AG09319 (cell line): ENCODE data around the gene SCGB1C1.

Source experiments
- DNase-seq: peaks from one replicate; pipeline ENCODE4 v3.0.0-alpha.2; 2010; ENCODE audit warnings: low read depth; ENCODE audit errors: extremely low read depth
- CTCF ChIP-seq: IDR thresholded peaks from 2 replicates; pipeline ENCODE4 v1.5.1; 2011; ENCODE audit warnings: low read depth, mild to moderate bottlenecking, inconsistent platforms, low read length, moderate library complexity

Gene SCGB1C1

GRCh38 chr11:224424-224823 lies 31.5 kb downstream of the SCGB1C1 start:
- DNase-seq = no peak
- no peak for TF ChIP-seq CTCF

GRCh38 chr11:225734-226453 lies 33.0 kb downstream of the SCGB1C1 start:
- TF ChIP-seq CTCF = no peak
- no peak for DNase-seq

- TF ChIP-seq CTCF = no peak
- no peak for DNase-seq
These were observed 35.0 kb downstream of the SCGB1C1 start for GRCh38 chr11:227824-228379.

GRCh38 chr11:230431-230830 lies 37.6 kb downstream of the SCGB1C1 start:
- DNase-seq = no peak
- TF ChIP-seq CTCF = no peak

GRCh38 chr11:232783-233565 lies 40.1 kb downstream of the SCGB1C1 start:
- no peak for TF ChIP-seq CTCF

GRCh38 chr11:235180-235579 lies 42.3 kb downstream of the SCGB1C1 start:
- no peak for DNase-seq
- TF ChIP-seq CTCF = no peak

More at GRCh38 chr11:232783-233565, 40.1 kb downstream of the SCGB1C1 start:
- DNase-seq = no peak

- no peak for DNase-seq
These were observed 42.7 kb downstream of the SCGB1C1 start for GRCh38 chr11:235609-235996.

More at GRCh38 chr11:235609-235996, 42.7 kb downstream of the SCGB1C1 start:
- TF ChIP-seq CTCF = no peak
